Measurements from ENCODE around the gene KISS1. TPM values are rescaled to one million over a fixed set of nuclear protein-coding genes. Genes with fewer than 3 reads are reported as not detected.

The KISS1 gene
- total RNA-seq, 1 donor from 2014 or later = not detected

GRCh38 chr1:204150702-204151551, 45.4 kb downstream of the KISS1 start:
- H3K27ac Mint-ChIP-seq = no peak overlapping the region
- peaks cover 23% of the 10 kb centered on the region for H3K27me3 Mint-ChIP-seq
- DNase-seq = no peak
- intact Hi-C loops (cut with micrococcal nuclease) = loop anchor here (5.0 kb wide), 1 partner anchor 341 kb away; the partner anchor contains the start of gene PIK3C2B
- no peaks in the 10 kb centered on the region for H3K4me1 Mint-ChIP-seq
- peak overlapping the region; percentile 74 for H3K4me3 Mint-ChIP-seq
- no peaks in the 10 kb centered on the region for H3K9me3 Mint-ChIP-seq
- H3K36me3 Mint-ChIP-seq (ENCODE audit: low read depth) = no peaks in the 10 kb centered on the region

GRCh38 chr1:204149635-204150565, 46.4 kb downstream of the KISS1 start:
- Mint-ChIP-seq H3K4me1 (no peaks in the 10 kb centered on the region), H3K27ac (no peak overlapping the region), H3K9me3 (no peaks in the 10 kb centered on the region), H3K27me3 (peaks cover 26% of the 10 kb centered on the region), H3K4me3 (peak overlapping the region; percentile 74), H3K36me3 (ENCODE audit: low read depth) (no peaks in the 10 kb centered on the region)
- DNase-seq = no peak
- intact Hi-C loops (cut with micrococcal nuclease) = loop anchor here (5.0 kb wide), 1 partner anchor 342 kb away; the partner anchor contains the start of gene PIK3C2B

- H3K9me3 Mint-ChIP-seq = no peaks in the 10 kb centered on the region
- no peaks in the 10 kb centered on the region for H3K36me3 Mint-ChIP-seq (ENCODE audit: low read depth)
- intact Hi-C loops (cut with micrococcal nuclease) = no loop called here
- no peak overlapping the region for H3K4me3 Mint-ChIP-seq
- no peak overlapping the region for H3K27ac Mint-ChIP-seq
- no peak for DNase-seq
- no peaks in the 10 kb centered on the region for H3K4me1 Mint-ChIP-seq
- H3K27me3 Mint-ChIP-seq = peaks cover 29% of the 10 kb centered on the region
Measured at GRCh38 chr1:204149107-204149506, 47.2 kb downstream of the KISS1 start.

GRCh38 chr1:204147406-204148383, 48.6 kb downstream of the KISS1 start:
- peaks cover 25% of the 10 kb centered on the region for H3K27me3 Mint-ChIP-seq
- no peaks in the 10 kb centered on the region for H3K4me1 Mint-ChIP-seq
- DNase-seq = no peak
- no peaks in the 10 kb centered on the region for H3K36me3 Mint-ChIP-seq (ENCODE audit: low read depth)
- no peak overlapping the region for H3K27ac Mint-ChIP-seq
- no peaks in the 10 kb centered on the region for H3K9me3 Mint-ChIP-seq
- no peak overlapping the region for H3K4me3 Mint-ChIP-seq
- intact Hi-C loops (cut with micrococcal nuclease) = no loop called here

GRCh38 chr1:204146965-204147364, 49.3 kb downstream of the KISS1 start:
- H3K36me3 Mint-ChIP-seq (ENCODE audit: low read depth) = no peaks in the 10 kb centered on the region
- no peak overlapping the region for H3K27ac Mint-ChIP-seq
- H3K4me1 Mint-ChIP-seq = no peaks in the 10 kb centered on the region
- intact Hi-C loops (cut with micrococcal nuclease) = no loop called here
- H3K4me3 Mint-ChIP-seq = no peak overlapping the region
- no peaks in the 10 kb centered on the region for H3K9me3 Mint-ChIP-seq
- DNase-seq = no peak
- H3K27me3 Mint-ChIP-seq = peaks cover 21% of the 10 kb centered on the region

GRCh38 chr1:204146309-204146708, 50.0 kb downstream of the KISS1 start:
- intact Hi-C loops (cut with micrococcal nuclease) = no loop called here
- no peaks in the 10 kb centered on the region for H3K9me3 Mint-ChIP-seq
- DNase-seq = no peak
- H3K4me3 Mint-ChIP-seq = no peak overlapping the region
- H3K27me3 Mint-ChIP-seq = peaks cover 21% of the 10 kb centered on the region
- no peak overlapping the region for H3K27ac Mint-ChIP-seq
- no peaks in the 10 kb centered on the region for H3K4me1 Mint-ChIP-seq
- no peaks in the 10 kb centered on the region for H3K36me3 Mint-ChIP-seq (ENCODE audit: low read depth)

GRCh38 chr1:204145033-204145504, 51.2 kb downstream of the KISS1 start:
- H3K36me3 Mint-ChIP-seq (ENCODE audit: low read depth) = no peaks in the 10 kb centered on the region
- no peaks in the 10 kb centered on the region for H3K4me1 Mint-ChIP-seq
- intact Hi-C loops (cut with micrococcal nuclease) = no loop called here
- H3K9me3 Mint-ChIP-seq = no peaks in the 10 kb centered on the region
- peaks cover 12% of the 10 kb centered on the region for H3K27me3 Mint-ChIP-seq
- DNase-seq = no peak
- no peak overlapping the region for H3K27ac Mint-ChIP-seq
- no peak overlapping the region for H3K4me3 Mint-ChIP-seq

- intact Hi-C loops (cut with micrococcal nuclease) = no loop called here
- H3K36me3 Mint-ChIP-seq (ENCODE audit: low read depth) = no peaks in the 10 kb centered on the region
- H3K4me3 Mint-ChIP-seq = no peak overlapping the region
- H3K4me1 Mint-ChIP-seq = no peaks in the 10 kb centered on the region
- no peak for DNase-seq
- peaks cover 11% of the 10 kb centered on the region for H3K27me3 Mint-ChIP-seq
- H3K27ac Mint-ChIP-seq = no peak overlapping the region
- H3K9me3 Mint-ChIP-seq = no peaks in the 10 kb centered on the region
Measured at GRCh38 chr1:204143276-204144041, 52.8 kb downstream of the KISS1 start.

- H3K27me3 Mint-ChIP-seq = peaks cover 11% of the 10 kb centered on the region
- intact Hi-C loops (cut with micrococcal nuclease) = no loop called here
- no peaks in the 10 kb centered on the region for H3K36me3 Mint-ChIP-seq (ENCODE audit: low read depth)
- H3K4me1 Mint-ChIP-seq = no peaks in the 10 kb centered on the region
- no peak overlapping the region for H3K4me3 Mint-ChIP-seq
- no peaks in the 10 kb centered on the region for H3K9me3 Mint-ChIP-seq
- DNase-seq = no peak
- no peak overlapping the region for H3K27ac Mint-ChIP-seq
Measured at GRCh38 chr1:204142032-204142974, 54.0 kb downstream of the KISS1 start.

- Mint-ChIP-seq H3K36me3 (ENCODE audit: low read depth) (no peaks in the 10 kb centered on the region), H3K4me3 (no peak overlapping the region), H3K27me3 (peaks cover 9% of the 10 kb centered on the region), H3K9me3 (no peaks in the 10 kb centered on the region), H3K27ac (no peak overlapping the region), H3K4me1 (no peaks in the 10 kb centered on the region)
- no peak for DNase-seq
- intact Hi-C loops (cut with micrococcal nuclease) = no loop called here
Measured at GRCh38 chr1:204141131-204141530, 55.2 kb downstream of the KISS1 start.

All from activated CD4-positive, alpha-beta T cell treated with anti-CD3 and anti-CD28 coated beads, Interleukin-2, amount 10 ng/mL, durations not matched to agents 24 days and 14 days (primary cell).